Ovary (tissue), 3 donors: ENCODE data around the gene RSAD2.

ENCODE experiments used
- CTCF ChIP-seq, 3 donors: fragments of 450-650 bp in 2 of 3; fragments of 200-600 bp in 1 of 3; IDR thresholded peaks; one replicate each; pipeline versions ENCODE4 v1.5.1 to v1.8.0; 2016 to 2022; ENCODE audit warnings: antibody characterized with exemption in 3 of 3, mild to moderate bottlenecking in 1 of 3
- EP300 ChIP-seq: sonication (generic); formaldehyde crosslinking; IDR thresholded peaks from one replicate; pipeline ENCODE4 v1.6.1; 2017; ENCODE audit warnings: antibody characterized with exemption
- POLR2A ChIP-seq: fragments of 450-650 bp; IDR thresholded peaks from one replicate; pipeline ENCODE4 v1.6.1; 2017; ENCODE audit warnings: antibody characterized with exemption, mild to moderate bottlenecking, moderate library complexity
- donor health status: DM: no; HTN: no; CAD: no.

- TF ChIP-seq CTCF (IDR thresholded peaks at IDR 0.05) (no peak), POLR2A (no peak), EP300 (no peak)
These were observed 11.1 kb downstream of the RSAD2 start for GRCh38 chr2:6888724-6889123.
